ENCODE measurements around the gene CCDC28B.

CCDC28B gene

DNA sequence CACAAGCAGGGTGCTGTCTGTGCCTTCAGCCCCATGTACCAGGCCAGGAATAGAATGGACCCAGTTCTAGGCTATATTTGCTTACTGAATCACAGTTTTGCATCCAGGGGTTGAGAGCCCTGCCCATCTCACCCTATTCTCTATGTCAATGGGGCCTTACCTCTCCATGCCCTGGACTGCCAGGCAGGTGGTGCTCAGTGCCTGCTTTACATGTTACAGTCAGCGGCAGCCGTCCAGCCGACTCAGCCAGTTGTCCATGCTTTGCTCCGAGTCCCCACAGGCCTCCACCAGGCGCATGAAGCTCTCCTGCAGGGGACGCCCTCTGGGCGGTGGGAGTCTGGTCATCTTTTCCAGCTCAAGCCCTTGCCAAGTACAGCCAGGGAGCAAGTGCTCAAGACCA lies 34.4 kb downstream of the CCDC28B start:
- TF ChIP-seq, protein P1, sequence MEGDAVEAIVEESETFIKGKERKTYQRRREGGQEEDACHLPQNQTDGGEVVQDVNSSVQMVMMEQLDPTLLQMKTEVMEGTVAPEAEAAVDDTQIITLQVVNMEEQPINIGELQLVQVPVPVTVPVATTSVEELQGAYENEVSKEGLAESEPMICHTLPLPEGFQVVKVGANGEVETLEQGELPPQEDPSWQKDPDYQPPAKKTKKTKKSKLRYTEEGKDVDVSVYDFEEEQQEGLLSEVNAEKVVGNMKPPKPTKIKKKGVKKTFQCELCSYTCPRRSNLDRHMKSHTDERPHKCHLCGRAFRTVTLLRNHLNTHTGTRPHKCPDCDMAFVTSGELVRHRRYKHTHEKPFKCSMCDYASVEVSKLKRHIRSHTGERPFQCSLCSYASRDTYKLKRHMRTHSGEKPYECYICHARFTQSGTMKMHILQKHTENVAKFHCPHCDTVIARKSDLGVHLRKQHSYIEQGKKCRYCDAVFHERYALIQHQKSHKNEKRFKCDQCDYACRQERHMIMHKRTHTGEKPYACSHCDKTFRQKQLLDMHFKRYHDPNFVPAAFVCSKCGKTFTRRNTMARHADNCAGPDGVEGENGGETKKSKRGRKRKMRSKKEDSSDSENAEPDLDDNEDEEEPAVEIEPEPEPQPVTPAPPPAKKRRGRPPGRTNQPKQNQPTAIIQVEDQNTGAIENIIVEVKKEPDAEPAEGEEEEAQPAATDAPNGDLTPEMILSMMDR (IDR thresholded peaks at IDR 0.05; ENCODE audit: borderline replicate concordance, insufficient read depth, low read depth, low read length), result no peak
- H3K4me3 ChIP-seq (ENCODE audit: low read depth, low read length), result no peak overlapping the region

DNA sequence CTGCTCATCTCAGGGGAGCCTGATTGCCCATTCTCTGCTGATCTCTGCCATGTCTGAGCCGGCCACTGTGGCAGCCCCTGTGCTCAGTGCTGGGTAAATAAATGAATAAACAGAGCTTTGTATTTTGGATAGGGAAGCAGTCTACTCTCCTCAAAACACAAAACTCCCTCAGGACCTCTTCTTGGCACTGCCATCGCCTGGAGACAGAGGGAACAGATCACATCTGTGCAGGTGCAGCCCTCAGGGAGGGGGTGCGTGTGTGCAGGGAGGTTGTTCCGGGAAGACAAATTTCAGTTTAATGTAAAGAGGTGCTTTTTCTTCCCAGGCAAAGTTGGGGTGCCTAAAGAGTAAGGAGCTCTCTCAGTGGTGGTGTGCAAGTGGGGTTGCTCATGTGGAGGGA lies 38.9 kb downstream of the CCDC28B start:
- TF ChIP-seq, protein P1 (IDR thresholded peaks at IDR 0.05; ENCODE audit: borderline replicate concordance, insufficient read depth, low read depth, low read length), result no peak
- H3K4me3 ChIP-seq (ENCODE audit: low read depth, low read length), result no peak overlapping the region

DNA sequence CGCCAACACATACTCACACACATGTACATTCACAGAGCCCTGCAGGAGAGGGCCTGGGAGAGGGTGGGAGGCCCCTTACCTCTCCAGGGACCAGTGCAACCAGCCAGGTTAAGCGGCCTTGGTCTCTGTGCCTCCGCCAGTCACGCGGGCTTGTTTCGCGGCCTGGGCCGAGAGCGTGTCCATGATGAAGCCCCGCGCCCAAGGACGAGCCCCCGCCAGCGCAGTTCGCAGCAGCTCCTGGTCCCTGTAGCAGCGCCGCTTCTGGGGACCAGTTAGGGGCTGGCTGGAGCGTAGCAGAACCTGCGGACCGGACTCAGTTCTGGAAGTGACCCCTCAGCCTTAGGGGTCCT lies 39.4 kb downstream of the CCDC28B start:
- no peak overlapping the region for H3K4me3 ChIP-seq (ENCODE audit: low read depth, low read length)
- TF ChIP-seq, protein P1 (IDR thresholded peaks at IDR 0.05; ENCODE audit: borderline replicate concordance, insufficient read depth, low read depth, low read length), result no peak

DNA sequence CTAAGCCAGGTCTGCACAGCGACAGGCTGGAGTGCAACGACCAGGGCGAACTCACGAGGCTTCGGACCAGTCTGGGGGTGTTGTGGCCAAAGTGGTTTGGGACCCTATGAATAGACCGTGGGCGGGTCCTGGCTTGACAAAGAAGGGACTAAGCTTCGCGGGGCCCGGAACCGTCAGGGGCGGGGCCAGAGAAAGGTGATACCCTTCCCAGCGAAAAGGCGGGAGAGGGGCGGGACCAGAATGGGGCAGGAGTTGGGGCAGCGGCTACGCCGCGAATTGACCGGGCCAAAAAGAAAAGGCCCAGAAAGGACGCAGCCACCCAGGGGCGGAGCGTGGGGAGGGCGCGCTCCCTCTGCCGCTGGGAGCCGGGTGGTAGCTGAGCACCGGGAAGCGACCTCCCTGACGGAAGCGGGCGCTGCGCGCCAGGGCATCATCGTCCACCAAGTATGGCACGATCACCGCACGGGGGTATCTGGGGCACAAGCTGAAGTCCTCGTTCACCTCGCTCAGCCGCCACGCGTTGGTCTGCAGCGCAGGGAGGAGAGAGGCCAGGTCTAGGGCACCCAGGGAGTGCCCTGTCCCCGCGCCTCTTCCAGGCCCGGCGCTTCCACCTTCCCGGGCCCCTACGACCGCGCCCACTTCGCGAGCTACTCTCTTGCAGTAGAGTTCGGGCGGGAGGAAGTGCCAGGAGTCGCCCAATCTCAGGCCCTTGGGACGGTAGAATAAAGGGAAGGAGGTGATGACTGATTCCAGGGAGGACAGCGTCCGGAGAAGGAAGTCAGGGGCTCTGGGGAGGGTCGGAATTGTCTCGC lies 40.0 kb downstream of the CCDC28B start:
- TF ChIP-seq, protein P1 (IDR thresholded peaks at IDR 0.05; ENCODE audit: borderline replicate concordance, insufficient read depth, low read depth, low read length), result no peak
- H3K4me3 ChIP-seq (ENCODE audit: low read depth, low read length), result peak overlapping the region; percentile 61

DNA sequence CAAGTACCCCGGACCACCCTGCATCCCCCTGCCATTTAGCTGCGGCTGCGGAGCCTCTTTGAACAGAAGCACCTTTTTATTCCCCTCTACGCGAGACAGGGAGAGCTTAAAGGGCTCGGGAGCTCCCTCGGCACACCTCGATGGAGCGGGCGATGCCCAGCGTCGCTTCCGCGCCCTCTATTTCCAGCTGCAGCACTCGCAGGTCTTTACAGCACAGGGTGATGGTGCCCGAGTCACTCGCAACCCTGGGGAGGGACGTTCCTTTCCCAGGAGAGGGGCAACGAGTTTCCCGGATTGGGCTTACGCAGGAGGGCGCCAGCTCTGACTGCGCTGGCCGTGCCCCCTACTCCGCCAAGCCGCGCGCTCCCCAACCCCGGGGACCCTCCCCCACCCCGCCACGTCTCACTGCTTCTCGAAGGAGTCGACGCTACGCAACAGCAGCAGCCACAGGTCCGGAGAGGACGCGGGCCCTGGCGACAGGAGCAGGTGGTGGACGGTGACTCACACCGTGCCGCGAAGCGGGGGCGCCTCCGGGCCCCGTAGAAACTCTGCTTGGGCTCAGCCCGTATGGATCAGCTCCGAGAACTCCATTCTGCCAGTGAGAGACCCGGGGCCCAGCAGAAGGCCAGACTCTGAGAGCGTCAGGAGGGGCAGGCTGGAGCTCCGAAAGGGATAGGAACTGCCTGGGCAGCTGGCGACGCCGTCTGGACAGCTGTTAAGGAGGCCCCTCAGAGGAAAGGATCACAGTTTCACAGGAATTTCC lies 40.8 kb downstream of the CCDC28B start:
- TF ChIP-seq, protein P1 (IDR thresholded peaks at IDR 0.05; ENCODE audit: borderline replicate concordance, insufficient read depth, low read depth, low read length), result no peak
- peak overlapping the region; percentile 61 for H3K4me3 ChIP-seq (ENCODE audit: low read depth, low read length)

DNA sequence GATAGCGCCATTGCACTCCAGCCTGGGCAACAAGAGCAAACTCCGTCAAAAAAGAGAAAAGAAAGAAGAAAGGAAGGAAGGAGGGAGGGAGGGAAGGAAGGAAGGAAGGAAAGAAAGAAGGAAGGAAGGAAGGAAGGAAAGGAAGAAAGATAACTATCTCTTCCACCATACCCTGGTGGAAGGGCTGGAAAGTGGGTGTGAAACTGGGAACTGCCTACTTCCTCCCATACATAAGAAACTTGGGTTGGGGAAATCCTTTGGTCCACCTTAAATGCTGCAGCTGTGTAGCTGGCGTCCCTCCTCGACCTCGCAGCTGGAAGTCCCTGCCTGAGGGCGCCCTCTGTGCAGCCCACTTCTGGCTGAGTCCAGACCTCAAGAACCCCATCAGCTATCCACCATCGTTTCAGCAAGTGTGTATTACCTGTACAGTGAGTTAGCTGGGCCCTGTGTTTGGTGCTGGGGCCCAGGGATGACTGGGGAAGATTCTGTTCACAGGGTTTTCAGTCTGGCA lies 42.0 kb downstream of the CCDC28B start:
- H3K4me3 ChIP-seq (ENCODE audit: low read depth, low read length), result no peak overlapping the region
- TF ChIP-seq, protein P1 (IDR thresholded peaks at IDR 0.05; ENCODE audit: borderline replicate concordance, insufficient read depth, low read depth, low read length), result no peak
